HEK293 (cell line): ENCODE results near the gene NRIP2.

Source experiments
- CTCF ChIP-seq: fragments of 450-650 bp; formaldehyde crosslinking; IDR thresholded peaks from 2 replicates; pipeline ENCODE4 v1.5.1; 2016; ENCODE audit warnings: missing biosample characterization, missing genetic modification characterization
- HOXA7 ChIP-seq: sonication (generic); formaldehyde crosslinking; IDR thresholded peaks from 2 replicates; pipeline ENCODE4 v1.8.1; 2022; ENCODE audit warnings: missing genetic modification reagents, borderline replicate concordance
- IKZF3 ChIP-seq: fragments of 450-650 bp; IDR thresholded peaks from 2 replicates; pipeline ENCODE4 v1.5.0; 2018; ENCODE audit warnings: missing biosample characterization, mild to moderate bottlenecking, missing genetic modification characterization, moderate library complexity
- KLF1 ChIP-seq: fragments of 450-650 bp; formaldehyde crosslinking; IDR thresholded peaks from 2 replicates; pipeline ENCODE4 v1.5.1; 2016; ENCODE audit warnings: missing biosample characterization, missing genetic modification characterization
- KLF17 ChIP-seq: fragments of 450-650 bp; formaldehyde crosslinking; IDR thresholded peaks from 2 replicates; pipeline ENCODE4 v1.5.1; 2016; ENCODE audit warnings: missing biosample characterization, missing genetic modification characterization
- MEIS1 ChIP-seq: sonication (generic); formaldehyde crosslinking; IDR thresholded peaks from 2 replicates; pipeline ENCODE4 v1.8.1; 2022; ENCODE audit warnings: missing genetic modification reagents, mild to moderate bottlenecking, borderline replicate concordance
- OVOL3 ChIP-seq: fragments of 450-650 bp; formaldehyde crosslinking; IDR thresholded peaks from 2 replicates; pipeline ENCODE4 v1.5.1; 2016; ENCODE audit warnings: missing biosample characterization, missing genetic modification characterization
- SP2 ChIP-seq: fragments of 450-650 bp; formaldehyde crosslinking; IDR thresholded peaks from 2 replicates; pipeline ENCODE4 v1.5.1; 2016; ENCODE audit warnings: missing biosample characterization, missing genetic modification characterization
- SP3 ChIP-seq: fragments of 450-650 bp; formaldehyde crosslinking; IDR thresholded peaks from 2 replicates; pipeline ENCODE4 v1.5.1; 2016; ENCODE audit warnings: missing biosample characterization, missing genetic modification characterization
- ZBTB6 ChIP-seq: fragments of 450-650 bp; formaldehyde crosslinking; IDR thresholded peaks from 2 replicates; pipeline ENCODE4 v1.5.1; 2017; ENCODE audit warnings: missing biosample characterization, missing genetic modification characterization
- ZNF138 ChIP-seq: fragments of 450-650 bp; formaldehyde crosslinking; IDR thresholded peaks from 2 replicates; pipeline ENCODE4 v1.5.1; 2016; ENCODE audit warnings: missing biosample characterization, missing genetic modification characterization, borderline replicate concordance
- ZNF148 ChIP-seq: fragments of 450-650 bp; formaldehyde crosslinking; IDR thresholded peaks from 2 replicates; pipeline ENCODE4 v1.5.0; 2017; ENCODE audit warnings: missing biosample characterization, missing genetic modification characterization, borderline replicate concordance
- ZNF2 ChIP-seq: fragments of 450-650 bp; formaldehyde crosslinking; IDR thresholded peaks from 2 replicates; pipeline ENCODE4 v1.5.1; 2016; ENCODE audit warnings: missing biosample characterization, missing genetic modification characterization
- ZNF23 ChIP-seq: fragments of 450-650 bp; formaldehyde crosslinking; IDR thresholded peaks from 2 replicates; pipeline ENCODE4 v1.5.1; 2016; ENCODE audit warnings: missing biosample characterization, missing genetic modification characterization, borderline replicate concordance
- ZNF292 ChIP-seq: fragments of 450-650 bp; formaldehyde crosslinking; IDR thresholded peaks from 2 replicates; pipeline ENCODE4 v1.5.1; 2016; ENCODE audit warnings: low read depth, missing biosample characterization, missing genetic modification characterization, borderline replicate concordance
- ZNF423 ChIP-seq: fragments of 450-650 bp; formaldehyde crosslinking; IDR thresholded peaks from 2 replicates; pipeline ENCODE4 v1.5.1; 2016; ENCODE audit warnings: missing biosample characterization, missing genetic modification characterization
- ZNF426 ChIP-seq: fragments of 450-650 bp; formaldehyde crosslinking; IDR thresholded peaks from 2 replicates; pipeline ENCODE4 v1.5.1; 2017; ENCODE audit warnings: missing biosample characterization, missing genetic modification characterization, mild to moderate bottlenecking, inconsistent platforms, moderate library complexity
- ZNF501 ChIP-seq: fragments of 450-650 bp; formaldehyde crosslinking; IDR thresholded peaks from 2 replicates; pipeline ENCODE4 v1.5.1; 2016; ENCODE audit warnings: missing biosample characterization, missing genetic modification characterization
- ZNF529 ChIP-seq: fragments of 450-650 bp; formaldehyde crosslinking; IDR thresholded peaks from 2 replicates; pipeline ENCODE4 v1.5.1; 2017; ENCODE audit warnings: missing genetic modification characterization, missing biosample characterization; ENCODE audit not compliant: insufficient replicate concordance
- ZNF560 ChIP-seq: fragments of 450-650 bp; formaldehyde crosslinking; IDR thresholded peaks from 2 replicates; pipeline ENCODE4 v1.5.1; 2017; ENCODE audit warnings: missing biosample characterization, missing genetic modification characterization, borderline replicate concordance
- ZNF561 ChIP-seq: fragments of 450-650 bp; IDR thresholded peaks from 2 replicates; pipeline ENCODE4 v1.5.1; 2018; ENCODE audit warnings: missing biosample characterization, missing genetic modification characterization, borderline replicate concordance
- ZNF621 ChIP-seq: fragments of 450-650 bp; formaldehyde crosslinking; IDR thresholded peaks from 2 replicates; pipeline ENCODE4 v1.5.1; 2017; ENCODE audit warnings: missing biosample characterization, missing genetic modification characterization
- ZNF629 ChIP-seq: fragments of 450-650 bp; formaldehyde crosslinking; IDR thresholded peaks from 2 replicates; pipeline ENCODE4 v1.5.1; 2017; ENCODE audit warnings: missing biosample characterization, missing genetic modification characterization
- ZNF660 ChIP-seq: fragments of 450-650 bp; IDR thresholded peaks from 2 replicates; pipeline ENCODE4 v1.5.1; 2018; ENCODE audit warnings: missing biosample characterization, mild to moderate bottlenecking, missing genetic modification characterization
- ZNF670 ChIP-seq: fragments of 450-650 bp; formaldehyde crosslinking; IDR thresholded peaks from 2 replicates; pipeline ENCODE4 v1.5.1; 2016; ENCODE audit warnings: missing biosample characterization, missing genetic modification characterization, low read depth
- ZNF830 ChIP-seq: fragments of 450-650 bp; IDR thresholded peaks from 2 replicates; pipeline ENCODE4 v1.5.0; 2018; ENCODE audit warnings: missing biosample characterization, missing genetic modification characterization, low read depth, mild to moderate bottlenecking, moderate library complexity
- ZSCAN23 ChIP-seq: fragments of 450-650 bp; formaldehyde crosslinking; IDR thresholded peaks from 2 replicates; pipeline ENCODE4 v1.5.1; 2016; ENCODE audit warnings: missing biosample characterization, missing genetic modification characterization
- TF ChIP-seq, protein P1 (sequence below): fragments of 450-650 bp; formaldehyde crosslinking; IDR thresholded peaks from 2 replicates; pipeline ENCODE4 v1.5.1; 2016; ENCODE audit warnings: missing biosample characterization, missing genetic modification characterization
- TF ChIP-seq, protein P2 (sequence below): fragments of 450-650 bp; formaldehyde crosslinking; optimal IDR thresholded peaks from 2 replicates; pipeline ENCODE3; 2016; ENCODE audit warnings: missing biosample characterization, mild to moderate bottlenecking, missing genetic modification characterization

NRIP2 gene

DNA sequence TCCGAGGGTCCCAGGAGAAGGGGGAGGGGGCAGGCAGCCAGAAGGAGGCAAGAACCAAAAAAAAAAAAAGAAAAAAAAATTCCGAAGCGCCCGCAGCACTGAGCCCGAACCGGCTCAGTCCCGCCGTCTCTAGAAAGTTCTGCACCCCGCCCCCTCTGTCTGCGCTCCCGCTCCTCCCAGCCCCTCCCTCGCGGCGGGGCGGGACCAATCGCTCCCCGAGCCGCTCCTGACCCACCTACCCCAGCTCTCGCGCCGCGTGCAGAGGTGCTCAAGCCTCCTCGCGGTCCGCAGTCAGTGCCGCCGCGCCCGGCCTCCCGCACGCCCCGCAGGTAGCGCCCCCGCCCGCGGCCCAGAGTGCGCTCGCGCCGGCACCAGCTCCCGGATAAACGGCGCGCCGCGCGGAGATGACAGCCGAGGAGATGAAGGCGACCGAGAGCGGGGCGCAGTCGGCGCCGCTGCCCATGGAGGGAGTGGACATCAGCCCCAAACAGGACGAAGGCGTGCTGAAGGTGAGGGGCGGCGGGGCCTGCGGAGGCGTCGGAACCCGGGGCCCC lies 40.0 kb downstream of the NRIP2 start, which contains the start of gene FKBP4 (continued):
- TF ChIP-seq ZBTB6 (tag by site-specific recombination) (peak; percentile 84), ZNF2 (tag by site-specific recombination) (no peak), ZNF629 (tag by site-specific recombination) (peak; percentile 9; the same call in 1 of the 2 replicates), ZNF529 (tag by site-specific recombination) (no peak), ZNF292 (no peak), ZNF670 (no peak), IKZF3 (tag by site-specific recombination) (no peak), ZNF138 (no peak), ZNF560 (tag by site-specific recombination) (no peak), HOXA7 (CRISPR knock-in tag) (no peak), KLF1 (tag by site-specific recombination) (peak; percentile 83), ZNF830 (tag by site-specific recombination) (no peak), OVOL3 (tag by site-specific recombination) (no peak), CTCF (tag by site-specific recombination) (no peak), ZNF23 (no peak), SP2 (tag by site-specific recombination) (peak; percentile 85), ZNF423 (tag by site-specific recombination) (no peak), KLF17 (tag by site-specific recombination) (peak; percentile 76; the same call in 1 of the 2 replicates), SP3 (peak; percentile 91), ZNF501 (tag by site-specific recombination) (no peak), ZNF621 (tag by site-specific recombination) (no peak), ZNF660 (tag by site-specific recombination) (peak; percentile 76; the same call in 1 of the 2 replicates), ZNF561 (tag by site-specific recombination) (peak; percentile 70; the same call in 1 of the 2 replicates), ZSCAN23 (tag by site-specific recombination) (peak; percentile 32; the same call in 1 of the 2 replicates), MEIS1 (CRISPR knock-in tag) (no peak), ZNF426 (tag by site-specific recombination) (no peak), ZNF148 (no peak)
- TF ChIP-seq, protein P1, sequence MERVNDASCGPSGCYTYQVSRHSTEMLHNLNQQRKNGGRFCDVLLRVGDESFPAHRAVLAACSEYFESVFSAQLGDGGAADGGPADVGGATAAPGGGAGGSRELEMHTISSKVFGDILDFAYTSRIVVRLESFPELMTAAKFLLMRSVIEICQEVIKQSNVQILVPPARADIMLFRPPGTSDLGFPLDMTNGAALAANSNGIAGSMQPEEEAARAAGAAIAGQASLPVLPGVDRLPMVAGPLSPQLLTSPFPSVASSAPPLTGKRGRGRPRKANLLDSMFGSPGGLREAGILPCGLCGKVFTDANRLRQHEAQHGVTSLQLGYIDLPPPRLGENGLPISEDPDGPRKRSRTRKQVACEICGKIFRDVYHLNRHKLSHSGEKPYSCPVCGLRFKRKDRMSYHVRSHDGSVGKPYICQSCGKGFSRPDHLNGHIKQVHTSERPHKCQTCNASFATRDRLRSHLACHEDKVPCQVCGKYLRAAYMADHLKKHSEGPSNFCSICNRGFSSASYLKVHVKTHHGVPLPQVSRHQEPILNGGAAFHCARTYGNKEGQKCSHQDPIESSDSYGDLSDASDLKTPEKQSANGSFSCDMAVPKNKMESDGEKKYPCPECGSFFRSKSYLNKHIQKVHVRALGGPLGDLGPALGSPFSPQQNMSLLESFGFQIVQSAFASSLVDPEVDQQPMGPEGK (tag by site-specific recombination): peak; percentile 89
- TF ChIP-seq, protein P2, sequence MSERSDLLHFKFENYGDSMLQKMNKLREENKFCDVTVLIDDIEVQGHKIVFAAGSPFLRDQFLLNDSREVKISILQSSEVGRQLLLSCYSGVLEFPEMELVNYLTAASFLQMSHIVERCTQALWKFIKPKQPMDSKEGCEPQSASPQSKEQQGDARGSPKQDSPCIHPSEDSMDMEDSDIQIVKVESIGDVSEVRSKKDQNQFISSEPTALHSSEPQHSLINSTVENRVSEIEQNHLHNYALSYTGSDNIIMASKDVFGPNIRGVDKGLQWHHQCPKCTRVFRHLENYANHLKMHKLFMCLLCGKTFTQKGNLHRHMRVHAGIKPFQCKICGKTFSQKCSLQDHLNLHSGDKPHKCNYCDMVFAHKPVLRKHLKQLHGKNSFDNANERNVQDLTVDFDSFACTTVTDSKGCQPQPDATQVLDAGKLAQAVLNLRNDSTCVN (tag by site-specific recombination): peak; percentile 73
